ENCODE data around the gene RECQL5. TPM values are rescaled to one million over a fixed set of nuclear protein-coding genes. Genes with fewer than 3 reads are reported as not detected.
A peak's percentile ranks its signal among the peaks of the same experiment; 100 is the strongest.

Gene RECQL5
- total RNA-seq, 3 donors from 2014 or later (not counting 1 experiment from before 2014, with no cell fraction given): 33.4 to 39.1 (median 34.3) TPM

DNA sequence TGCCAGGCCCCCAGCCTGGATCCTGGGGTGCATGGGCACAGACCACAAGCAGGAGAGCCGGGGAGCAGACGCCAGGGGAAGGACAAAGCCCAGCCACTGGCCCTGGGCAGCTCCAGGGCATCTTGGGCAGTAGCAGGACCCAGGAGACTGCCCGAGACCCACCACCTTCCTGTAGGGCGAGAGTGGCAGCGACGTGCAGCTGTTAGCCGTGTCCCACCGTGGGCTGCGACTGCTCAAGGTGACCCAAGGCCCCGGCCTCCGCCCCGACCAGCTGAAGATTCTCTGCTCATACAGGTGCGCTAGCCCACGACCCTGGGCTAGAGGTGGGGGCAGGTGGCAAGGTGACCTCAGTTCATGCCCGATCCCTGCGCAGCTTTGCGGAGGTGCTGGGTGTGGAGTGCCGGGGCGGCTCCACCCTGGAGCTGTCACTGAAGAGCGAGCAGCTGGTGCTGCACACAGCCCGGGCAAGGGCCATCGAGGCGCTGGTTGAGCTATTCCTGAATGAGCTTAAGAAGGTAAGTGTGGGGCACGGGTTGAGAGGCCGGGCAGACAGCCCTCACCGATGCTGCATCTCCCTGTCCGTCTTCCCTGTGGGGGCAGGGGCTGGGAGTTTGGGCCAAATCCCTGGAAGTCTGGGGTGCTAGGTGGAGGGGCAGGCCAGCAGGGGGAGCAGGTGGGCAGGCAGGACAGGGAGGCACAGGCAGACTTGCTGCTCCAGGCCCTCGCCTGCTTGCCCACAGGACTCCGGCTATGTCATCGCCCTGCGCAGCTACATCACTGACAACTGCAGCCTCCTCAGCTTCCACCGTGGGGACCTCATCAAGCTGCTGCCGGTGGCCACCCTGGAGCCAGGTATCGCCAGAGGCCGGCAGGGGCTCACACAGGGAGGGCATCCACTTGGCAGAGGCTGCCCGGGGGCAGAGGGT, 47.2 kb downstream of the RECQL5 start:
- intact Hi-C loops (cut with micrococcal nuclease): no loop called here
- H3K36me3 Mint-ChIP-seq: no peaks in the 10 kb centered on the region
- peak in 1 of 2 donors; percentile 27 for DNase-seq
- H3K4me3 ChIP-seq (ENCODE audit: low read length): no peak overlapping the region
- no peak for ATAC-seq
- H3K27ac Mint-ChIP-seq: no peak overlapping the region
- H3K4me1 ChIP-seq (ENCODE audit: control insufficient read depth, insufficient read depth, low read length): peaks cover 7% of the 10 kb centered on the region
- no peaks in the 10 kb centered on the region for H3K9me3 ChIP-seq (ENCODE audit: control insufficient read depth, insufficient read depth, low read length)
- peaks cover 57% of the 10 kb centered on the region for H3K36me3 ChIP-seq (ENCODE audit: control insufficient read depth, insufficient read depth, low read length)
- H3K27me3 Mint-ChIP-seq (ENCODE audit: low read depth in 2 of 2): no peaks in the 10 kb centered on the region
- no peaks in the 10 kb centered on the region for H3K27me3 ChIP-seq (ENCODE audit: control insufficient read depth, insufficient read depth, low read length)
- TF ChIP-seq, protein P1, sequence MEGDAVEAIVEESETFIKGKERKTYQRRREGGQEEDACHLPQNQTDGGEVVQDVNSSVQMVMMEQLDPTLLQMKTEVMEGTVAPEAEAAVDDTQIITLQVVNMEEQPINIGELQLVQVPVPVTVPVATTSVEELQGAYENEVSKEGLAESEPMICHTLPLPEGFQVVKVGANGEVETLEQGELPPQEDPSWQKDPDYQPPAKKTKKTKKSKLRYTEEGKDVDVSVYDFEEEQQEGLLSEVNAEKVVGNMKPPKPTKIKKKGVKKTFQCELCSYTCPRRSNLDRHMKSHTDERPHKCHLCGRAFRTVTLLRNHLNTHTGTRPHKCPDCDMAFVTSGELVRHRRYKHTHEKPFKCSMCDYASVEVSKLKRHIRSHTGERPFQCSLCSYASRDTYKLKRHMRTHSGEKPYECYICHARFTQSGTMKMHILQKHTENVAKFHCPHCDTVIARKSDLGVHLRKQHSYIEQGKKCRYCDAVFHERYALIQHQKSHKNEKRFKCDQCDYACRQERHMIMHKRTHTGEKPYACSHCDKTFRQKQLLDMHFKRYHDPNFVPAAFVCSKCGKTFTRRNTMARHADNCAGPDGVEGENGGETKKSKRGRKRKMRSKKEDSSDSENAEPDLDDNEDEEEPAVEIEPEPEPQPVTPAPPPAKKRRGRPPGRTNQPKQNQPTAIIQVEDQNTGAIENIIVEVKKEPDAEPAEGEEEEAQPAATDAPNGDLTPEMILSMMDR (IDR thresholded peaks at IDR 0.05): no peak
- H3K4me3 Mint-ChIP-seq: no peak overlapping the region
- no peaks in the 10 kb centered on the region for H3K9me3 Mint-ChIP-seq
- WGBS (ENCODE audit: insufficient coverage): 93% methylated on average over 36 of the region's 36 CpGs
- H3K27ac ChIP-seq (ENCODE audit: low read length): no peak overlapping the region
- no peaks in the 10 kb centered on the region for H3K4me1 Mint-ChIP-seq

DNA sequence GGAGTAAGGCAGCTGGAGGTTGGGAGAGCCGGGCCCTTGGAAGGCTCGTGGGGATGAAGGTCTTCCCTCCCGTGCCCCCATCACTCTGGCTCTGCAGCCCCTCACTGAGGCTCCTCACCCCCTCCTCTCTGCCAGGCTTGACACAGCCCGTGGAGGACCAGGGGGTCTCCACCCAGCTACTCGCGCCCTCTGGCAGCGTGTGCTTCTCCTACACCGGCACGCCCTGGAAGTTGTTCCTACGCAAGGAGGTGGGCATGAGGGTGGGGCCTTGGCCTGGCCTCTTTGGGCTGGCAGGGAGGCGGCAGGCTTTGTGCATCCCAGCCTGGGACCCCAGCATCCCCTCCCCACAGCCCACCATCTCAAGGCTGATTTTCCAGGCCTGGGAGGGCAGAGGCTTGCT, 49.3 kb downstream of the RECQL5 start:
- TF ChIP-seq, protein P1 (IDR thresholded peaks at IDR 0.05): no peak
- H3K36me3 ChIP-seq (ENCODE audit: control insufficient read depth, insufficient read depth, low read length): peaks cover 66% of the 10 kb centered on the region
- no peak overlapping the region for H3K27ac ChIP-seq (ENCODE audit: low read length)
- no peak overlapping the region for H3K4me3 Mint-ChIP-seq
- 93% methylated on average over 11 of the region's 11 CpGs for WGBS (ENCODE audit: insufficient coverage)
- no peaks in the 10 kb centered on the region for H3K27me3 ChIP-seq (ENCODE audit: control insufficient read depth, insufficient read depth, low read length)
- H3K27ac Mint-ChIP-seq: no peak overlapping the region
- peaks cover 7% of the 10 kb centered on the region for H3K4me1 ChIP-seq (ENCODE audit: control insufficient read depth, insufficient read depth, low read length)
- no peaks in the 10 kb centered on the region for H3K9me3 Mint-ChIP-seq
- no peaks in the 10 kb centered on the region for H3K9me3 ChIP-seq (ENCODE audit: control insufficient read depth, insufficient read depth, low read length)
- ATAC-seq: no peak
- no peaks in the 10 kb centered on the region for H3K4me1 Mint-ChIP-seq
- H3K36me3 Mint-ChIP-seq: no peaks in the 10 kb centered on the region
- H3K4me3 ChIP-seq (ENCODE audit: low read length): no peak overlapping the region
- H3K27me3 Mint-ChIP-seq (ENCODE audit: low read depth in 2 of 2): no peaks in the 10 kb centered on the region
- DNase-seq: no peak
- intact Hi-C loops (cut with micrococcal nuclease): no loop called here

DNA sequence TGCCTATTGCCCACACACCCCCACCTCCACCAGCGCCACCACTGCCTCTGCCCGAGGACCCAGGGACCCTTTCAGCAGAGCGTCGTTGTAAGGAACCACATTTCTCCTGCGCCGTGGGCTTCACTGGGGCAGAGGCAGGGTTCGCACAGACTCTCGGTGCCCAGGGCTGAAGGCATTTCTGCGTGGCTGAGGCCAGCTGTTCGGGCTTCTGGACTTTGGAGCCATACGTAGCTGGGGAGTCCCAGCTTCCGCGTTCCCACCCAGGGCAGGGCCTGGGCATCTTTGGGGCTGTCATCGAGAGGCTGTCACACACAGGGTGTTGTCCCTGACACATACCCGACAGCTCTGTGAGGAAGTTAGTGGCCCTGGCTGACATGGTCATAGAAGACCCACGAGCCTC, 49.7 kb downstream of the RECQL5 start:
- no peaks in the 10 kb centered on the region for H3K27me3 Mint-ChIP-seq (ENCODE audit: low read depth in 2 of 2)
- Histone ChIP-seq H3K27ac (ENCODE audit: low read length) (no peak overlapping the region), H3K36me3 (ENCODE audit: control insufficient read depth, insufficient read depth, low read length) (peaks cover 67% of the 10 kb centered on the region), H3K4me1 (ENCODE audit: control insufficient read depth, insufficient read depth, low read length) (peaks cover 7% of the 10 kb centered on the region), H3K9me3 (ENCODE audit: control insufficient read depth, insufficient read depth, low read length) (no peaks in the 10 kb centered on the region), H3K4me3 (ENCODE audit: low read length) (no peak overlapping the region), H3K27me3 (ENCODE audit: control insufficient read depth, insufficient read depth, low read length) (no peaks in the 10 kb centered on the region)
- WGBS (ENCODE audit: insufficient coverage): 93% methylated on average over 16 of the region's 16 CpGs
- no peak overlapping the region for H3K27ac Mint-ChIP-seq
- no peaks in the 10 kb centered on the region for H3K36me3 Mint-ChIP-seq
- DNase-seq (no peak), ATAC-seq (no peak)
- H3K4me1 Mint-ChIP-seq: no peaks in the 10 kb centered on the region
- no peaks in the 10 kb centered on the region for H3K9me3 Mint-ChIP-seq
- TF ChIP-seq, protein P1 (IDR thresholded peaks at IDR 0.05): no peak
- intact Hi-C loops (cut with micrococcal nuclease): no loop called here
- H3K4me3 Mint-ChIP-seq: no peak overlapping the region
